Stimulated activated CD4-positive, alpha-beta T cell treated with anti-CD3 and anti-CD28 coated beads, Interleukin-2, amount 100 ng/mL, for 48 hours (primary cell): ENCODE measurements around the gene DGKK.
"Not testable (repeated sequence)": the region's sequence is repeated elsewhere in the genome, so short reads cannot be mapped to it uniquely, and the experiment has no call there.

Source experiments
- DNase-seq, 2 donors: peaks; one replicate each; pipeline ENCODE4 v3.0.0-alpha.2; 2020

Gene DGKK

GRCh38 chrX:50430917-50431575 lies 39.6 kb downstream of the DGKK start:
- no peak for DNase-seq

GRCh38 chrX:50428174-50428573 lies 42.5 kb downstream of the DGKK start:
- DNase-seq = no peak

DNA sequence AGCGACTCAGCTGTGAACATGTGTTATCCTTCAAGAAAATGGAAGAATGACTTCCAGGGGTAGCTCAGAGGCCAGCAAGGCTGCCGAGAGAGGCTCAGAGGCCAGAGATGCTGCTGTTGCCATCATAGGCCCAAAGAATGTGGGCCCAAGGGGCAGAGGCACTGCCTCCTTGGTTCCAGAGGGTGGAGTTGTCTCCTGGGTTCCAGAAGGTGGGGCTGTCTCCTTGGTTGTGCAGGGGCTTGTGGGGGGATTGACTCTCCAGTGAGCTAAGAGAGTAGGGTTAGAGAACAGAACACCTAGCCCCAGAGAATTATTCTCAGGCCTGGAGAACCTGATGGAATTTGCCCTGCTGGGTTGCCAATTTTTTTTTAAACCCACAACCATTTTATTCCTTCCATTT lies 62.6 kb downstream of the DGKK start:
- no peak for DNase-seq

DNA sequence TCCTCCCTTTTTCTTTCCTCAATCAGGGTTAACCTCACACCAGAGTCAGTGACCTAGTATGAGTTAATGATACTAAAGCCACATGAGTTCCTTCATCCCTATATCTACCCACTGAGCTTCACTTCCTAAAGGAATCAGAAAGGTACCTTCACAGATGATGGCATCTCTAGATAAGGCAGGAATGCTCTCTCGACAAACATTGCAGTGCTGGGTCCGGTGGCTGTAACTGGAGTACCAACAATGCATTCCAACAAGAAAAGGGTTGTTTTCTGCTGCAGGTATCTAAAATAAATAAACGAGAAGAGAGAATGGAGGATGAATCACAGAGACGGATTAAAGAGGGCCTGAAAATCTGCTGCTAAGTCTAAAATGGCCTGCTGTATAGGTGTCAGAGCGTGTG lies 66.7 kb downstream of the DGKK start:
- DNase-seq = no peak

- DNase-seq = no peak
Measured at GRCh38 chrX:50402886-50403285, 67.7 kb downstream of the DGKK start.

DNA sequence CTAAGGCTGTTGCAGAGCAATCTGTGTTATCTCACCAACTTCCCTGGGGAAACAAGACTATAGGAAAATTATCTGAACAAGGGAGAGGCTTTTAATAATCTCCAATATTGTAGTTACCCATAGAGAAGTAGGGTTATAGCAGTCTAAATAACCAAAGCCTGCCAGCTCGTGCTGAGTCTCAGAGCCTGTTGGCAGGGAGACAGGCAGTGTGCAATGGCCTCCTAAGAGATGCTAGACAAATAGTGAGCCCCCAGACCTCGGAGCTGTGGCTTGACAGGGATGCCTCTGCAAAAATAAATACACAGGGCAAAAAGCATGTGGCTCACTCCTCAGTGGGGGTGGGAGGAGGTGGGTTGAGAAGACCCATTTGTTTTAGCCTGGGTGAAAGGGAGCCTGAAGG lies 76.7 kb downstream of the DGKK start:
- no peak for DNase-seq

- DNase-seq = no peak
Measured at GRCh38 chrX:50386520-50386919, 84.1 kb downstream of the DGKK start.

DNA sequence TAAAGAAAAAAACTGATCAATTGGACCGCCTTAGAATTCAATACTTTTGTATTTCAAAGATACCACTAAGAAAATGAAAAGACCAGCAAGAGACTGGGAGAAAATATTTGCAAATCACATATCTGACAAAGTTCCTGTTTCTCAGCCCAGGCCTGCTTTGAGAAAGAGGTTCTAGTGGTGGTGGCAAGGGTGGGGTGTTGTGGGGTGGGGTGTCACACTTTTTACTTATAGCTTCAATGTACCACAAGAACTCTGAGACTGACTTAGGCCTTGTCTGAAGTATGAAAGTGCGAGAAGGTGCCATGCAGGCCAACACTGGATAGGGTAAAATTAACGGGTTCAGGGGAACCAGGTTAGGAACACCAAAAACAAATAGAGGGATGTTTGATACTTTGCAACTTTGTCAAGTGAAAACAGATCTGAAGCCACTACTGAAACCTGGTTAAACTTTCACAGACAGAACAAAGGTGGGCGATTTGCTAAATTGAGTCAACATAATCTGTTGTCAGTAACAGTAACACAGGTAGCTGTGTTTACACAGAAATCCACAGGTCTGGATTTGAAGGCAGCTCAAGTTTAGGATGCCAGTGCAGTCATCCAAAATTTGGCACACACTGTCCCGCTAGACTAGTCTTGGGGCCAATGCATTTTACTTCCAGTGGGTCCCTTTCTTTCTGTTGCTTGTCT lies 88.8 kb downstream of the DGKK start:
- DNase-seq = no peak

- no peak for DNase-seq
Measured at GRCh38 chrX:50375481-50376267, 95.0 kb downstream of the DGKK start.

DNA sequence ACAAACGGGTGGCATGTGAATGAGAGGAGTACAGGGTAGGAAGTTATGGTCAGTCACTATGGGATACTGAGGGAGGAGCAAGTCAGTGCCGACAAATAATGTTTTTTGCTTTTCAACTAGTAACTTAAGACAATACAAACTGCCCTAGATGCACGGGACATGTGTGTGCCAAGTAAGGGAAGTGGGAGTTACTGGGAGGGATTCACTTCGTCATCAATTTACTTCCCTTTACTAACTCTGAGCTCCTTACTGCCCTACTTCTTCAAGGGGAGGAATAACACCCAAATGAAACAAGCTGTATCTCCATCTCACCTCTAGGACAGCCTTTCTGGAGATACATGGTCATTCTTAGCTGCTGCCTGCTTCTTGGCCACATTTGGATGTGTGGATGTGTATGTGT lies 97.7 kb downstream of the DGKK start:
- no peak for DNase-seq

DNA sequence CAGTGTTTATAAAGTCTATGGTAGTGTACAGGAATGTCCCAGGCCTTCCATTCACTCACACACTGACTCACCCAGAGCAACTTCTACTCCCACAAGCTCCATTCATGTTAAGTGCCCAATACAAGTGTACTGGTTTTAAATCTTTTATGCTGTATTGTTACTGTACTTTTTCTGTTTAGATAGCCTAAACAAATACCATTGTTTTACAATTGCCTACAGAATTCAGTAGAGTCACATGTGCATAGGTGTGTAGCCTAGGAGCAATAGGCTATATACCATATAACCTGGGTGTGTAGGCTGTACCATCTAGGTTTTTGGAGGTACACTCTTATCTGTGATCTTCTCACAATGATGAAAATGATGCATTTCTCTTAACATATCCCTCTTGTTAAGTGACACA lies 126.7 kb downstream of the DGKK start:
- DNase-seq = no peak

GRCh38 chrX:50333308-50333707 lies 137.3 kb downstream of the DGKK start:
- no peak for DNase-seq

GRCh38 chrX:50332668-50333067 lies 138.0 kb downstream of the DGKK start:
- not testable (repeated sequence) for DNase-seq

DNA sequence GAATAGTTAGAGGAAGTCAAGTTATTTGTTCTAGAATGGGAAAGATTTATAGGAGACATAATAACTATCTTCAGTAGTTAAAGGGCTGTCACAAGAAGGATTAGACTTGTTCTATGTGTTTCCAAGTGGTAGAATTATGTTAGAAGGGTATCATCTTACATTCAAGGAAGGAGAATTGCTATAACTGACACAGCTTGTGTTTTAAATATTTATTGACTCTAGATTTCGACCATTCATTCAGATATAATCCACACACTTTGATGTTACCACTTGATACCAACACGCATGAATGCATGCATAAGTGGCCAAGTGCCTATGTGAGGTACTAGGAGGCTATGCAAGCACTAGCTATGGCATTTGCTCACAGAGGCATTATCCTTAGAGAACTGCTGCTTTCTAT lies 143.4 kb downstream of the DGKK start:
- no peak for DNase-seq
